Colonic mucosa (tissue), 4 donors: ENCODE data around the gene SNCG. TPM values are rescaled to one million over a fixed set of nuclear protein-coding genes. Genes with fewer than 3 reads are reported as not detected.
A peak's percentile ranks its signal among the peaks of the same experiment; 100 is the strongest.
"Not testable (repeated sequence)": the region's sequence is repeated elsewhere in the genome, so short reads cannot be mapped to it uniquely, and the experiment has no call there.

Experiments
- DNase-seq: peaks from one replicate; pipeline ENCODE4 v3.0.0-alpha.2; 2020
- H3K27ac ChIP-seq: fragments of 200-600 bp; one replicate; pipeline ENCODE4 v1.8.0; 2021
- H3K27me3 ChIP-seq: fragments of 200-600 bp; one replicate; pipeline ENCODE4 v1.8.0; 2021
- H3K36me3 ChIP-seq: fragments of 200-600 bp; one replicate; pipeline ENCODE4 v1.8.0; 2021
- H3K4me1 ChIP-seq: fragments of 200-600 bp; one replicate; pipeline ENCODE4 v1.8.0; 2021; ENCODE audit warnings: mild to moderate bottlenecking
- H3K4me3 ChIP-seq: fragments of 200-600 bp; one replicate; pipeline ENCODE4 v1.8.0; 2021
- H3K9ac ChIP-seq, 2 donors: one replicate each; pipeline ENCODE4 v1.7.0; 2013; ENCODE audit warnings: control low read depth in 2 of 2, low read depth in 2 of 2, low read length in 2 of 2
- H3K9me3 ChIP-seq: fragments of 200-600 bp; one replicate; pipeline ENCODE4 v1.8.0; 2021
- intact Hi-C: fragments of 100-400 bp; cut with DNase I; formaldehyde crosslinking; loops from one replicate; pipeline ENCODE4 v1.14.1; 2022
- total RNA-seq, 2 donors: library from RNA; stranded (reverse); fragmentation: NEBNext Ultra II Directional in 1 of 2; extraction: Animal tissue kit (Norgen Biotek cat#: 25700) in 1 of 2; gene quantifications; one replicate each; pipeline ENCODE4 v1.2.1, GENCODE V29; 2021
- TF ChIP-seq, protein P1 (sequence below): fragments of 200-600 bp; IDR thresholded peaks from one replicate; pipeline ENCODE4 v1.8.0; 2022; ENCODE audit warnings: antibody characterized with exemption, mild to moderate bottlenecking
- donor health status: healthy.
- donor health status: DM: no; HTN: no; CAD: no.
- donor health status: DM: no; HTN: no; CAD: no.

Gene SNCG
- total RNA-seq, 2 donors from 2014 or later, result 2.6 to 6.6 TPM

DNA sequence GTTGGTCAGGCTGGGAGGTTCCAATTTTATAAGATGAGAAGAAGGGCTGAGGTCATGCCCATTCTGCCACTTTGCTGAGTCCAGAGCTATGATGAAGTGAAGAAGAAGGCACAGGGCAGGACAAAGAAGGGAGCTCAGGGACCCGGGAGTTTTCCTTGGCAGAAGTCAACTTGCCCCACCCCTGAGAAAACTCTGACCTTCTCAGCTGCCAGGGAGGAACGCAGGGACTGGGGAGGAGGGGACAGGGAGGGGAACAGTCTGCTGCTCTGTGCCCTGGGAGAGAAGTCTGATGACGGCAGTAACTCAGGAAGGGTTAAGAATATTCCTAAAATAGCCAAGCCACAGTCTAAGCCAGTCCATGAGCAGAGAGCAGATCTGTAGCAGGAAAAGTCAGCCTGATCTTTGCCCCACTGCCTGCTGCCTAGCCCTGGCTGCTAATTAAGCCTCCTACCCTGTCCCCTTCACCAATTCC is 21.6 kb downstream of the SNCG start:
- H3K27me3 ChIP-seq, result no peaks in the 10 kb centered on the region
- no peak overlapping the region for H3K4me3 ChIP-seq
- no peak overlapping the region for H3K27ac ChIP-seq
- peak overlapping the region in 1 of 2 donors; percentile 46 for H3K9ac ChIP-seq
- H3K4me1 ChIP-seq, result no peaks in the 10 kb centered on the region
- H3K36me3 ChIP-seq, result no peaks in the 10 kb centered on the region
- H3K9me3 ChIP-seq, result no peaks in the 10 kb centered on the region
- TF ChIP-seq, protein P1, sequence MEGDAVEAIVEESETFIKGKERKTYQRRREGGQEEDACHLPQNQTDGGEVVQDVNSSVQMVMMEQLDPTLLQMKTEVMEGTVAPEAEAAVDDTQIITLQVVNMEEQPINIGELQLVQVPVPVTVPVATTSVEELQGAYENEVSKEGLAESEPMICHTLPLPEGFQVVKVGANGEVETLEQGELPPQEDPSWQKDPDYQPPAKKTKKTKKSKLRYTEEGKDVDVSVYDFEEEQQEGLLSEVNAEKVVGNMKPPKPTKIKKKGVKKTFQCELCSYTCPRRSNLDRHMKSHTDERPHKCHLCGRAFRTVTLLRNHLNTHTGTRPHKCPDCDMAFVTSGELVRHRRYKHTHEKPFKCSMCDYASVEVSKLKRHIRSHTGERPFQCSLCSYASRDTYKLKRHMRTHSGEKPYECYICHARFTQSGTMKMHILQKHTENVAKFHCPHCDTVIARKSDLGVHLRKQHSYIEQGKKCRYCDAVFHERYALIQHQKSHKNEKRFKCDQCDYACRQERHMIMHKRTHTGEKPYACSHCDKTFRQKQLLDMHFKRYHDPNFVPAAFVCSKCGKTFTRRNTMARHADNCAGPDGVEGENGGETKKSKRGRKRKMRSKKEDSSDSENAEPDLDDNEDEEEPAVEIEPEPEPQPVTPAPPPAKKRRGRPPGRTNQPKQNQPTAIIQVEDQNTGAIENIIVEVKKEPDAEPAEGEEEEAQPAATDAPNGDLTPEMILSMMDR, result no peak
- intact Hi-C loops, result loop anchor here (10.0 kb wide), 1 partner anchor 115 kb away; the partner anchor contains the start of genes GLUD1 and SHLD2
- DNase-seq, result peak; percentile 57

DNA sequence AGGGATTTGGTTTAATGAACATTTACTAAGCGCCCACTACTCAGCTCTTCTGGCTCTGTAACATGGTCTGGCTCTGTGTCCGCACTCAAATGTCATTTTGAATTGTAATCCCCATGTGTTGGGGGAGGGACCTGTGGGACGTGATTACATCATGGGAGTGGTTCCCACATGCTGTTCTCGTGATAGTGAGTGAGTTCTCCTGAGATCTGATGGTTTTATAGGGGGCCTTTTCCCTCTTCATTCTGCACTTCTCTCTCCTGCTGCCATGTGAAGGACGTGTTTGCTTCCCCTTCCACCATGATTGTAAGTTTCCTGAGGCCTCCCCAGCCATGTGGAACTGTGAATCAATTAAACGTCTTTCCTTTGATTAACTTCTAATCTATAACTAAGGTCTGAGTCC is 22.6 kb downstream of the SNCG start:
- H3K9me3 ChIP-seq, intact Hi-C loops, H3K9ac ChIP-seq, DNase-seq, H3K27ac ChIP-seq, H3K36me3 ChIP-seq, H3K4me1 ChIP-seq, H3K4me3 ChIP-seq, H3K27me3 ChIP-seq: not testable (repeated sequence)

DNA sequence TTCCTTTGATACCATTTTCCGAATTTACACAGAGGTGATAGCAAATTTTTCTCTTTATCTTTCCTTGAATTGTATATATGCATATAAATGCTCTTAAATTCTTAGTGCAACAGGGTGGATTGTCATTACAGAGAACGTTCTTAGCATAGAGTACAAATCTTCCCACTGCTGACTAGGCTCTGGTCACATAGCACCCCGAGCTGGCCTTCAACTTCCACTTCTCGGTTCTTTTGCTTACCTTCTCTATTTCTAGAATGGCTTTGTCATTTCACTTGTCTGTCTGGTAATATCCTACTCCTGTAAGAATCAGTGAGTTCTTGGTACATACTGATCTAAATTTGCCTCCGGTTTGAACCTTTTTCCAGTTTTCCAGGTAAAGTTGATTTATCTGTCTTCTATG is 23.3 kb downstream of the SNCG start:
- Histone ChIP-seq H3K36me3 (no peaks in the 10 kb centered on the region), H3K4me1 (no peaks in the 10 kb centered on the region), H3K27ac (no peak overlapping the region), H3K4me3 (no peak overlapping the region), H3K9me3 (no peaks in the 10 kb centered on the region), H3K9ac (no peak overlapping the region), H3K27me3 (no peaks in the 10 kb centered on the region)
- no peak for DNase-seq
- intact Hi-C loops, result no loop called here
- TF ChIP-seq, protein P1, result no peak

DNA sequence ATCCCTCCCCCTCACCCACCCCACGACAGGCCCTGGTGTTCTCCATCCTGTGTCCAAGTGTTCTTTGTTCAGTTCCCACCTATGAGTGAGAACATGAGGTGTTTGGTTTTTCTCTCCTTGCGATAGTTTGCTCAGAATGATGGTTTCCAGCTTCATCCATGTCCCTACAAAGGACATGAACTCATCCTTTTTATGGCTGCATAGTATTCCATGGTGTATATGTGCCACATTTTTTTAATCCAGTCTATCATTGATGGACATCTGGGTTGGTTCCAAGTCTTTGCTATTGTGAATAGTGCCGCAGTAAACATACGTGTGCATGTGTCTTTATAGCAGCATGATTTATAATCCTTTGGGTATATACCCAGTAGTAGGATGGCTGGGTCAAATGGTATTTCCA is 26.1 kb downstream of the SNCG start:
- DNase-seq, H3K27ac ChIP-seq, H3K9ac ChIP-seq, H3K9me3 ChIP-seq, H3K27me3 ChIP-seq, H3K4me1 ChIP-seq, H3K4me3 ChIP-seq, H3K36me3 ChIP-seq, intact Hi-C loops: not testable (repeated sequence)

DNA sequence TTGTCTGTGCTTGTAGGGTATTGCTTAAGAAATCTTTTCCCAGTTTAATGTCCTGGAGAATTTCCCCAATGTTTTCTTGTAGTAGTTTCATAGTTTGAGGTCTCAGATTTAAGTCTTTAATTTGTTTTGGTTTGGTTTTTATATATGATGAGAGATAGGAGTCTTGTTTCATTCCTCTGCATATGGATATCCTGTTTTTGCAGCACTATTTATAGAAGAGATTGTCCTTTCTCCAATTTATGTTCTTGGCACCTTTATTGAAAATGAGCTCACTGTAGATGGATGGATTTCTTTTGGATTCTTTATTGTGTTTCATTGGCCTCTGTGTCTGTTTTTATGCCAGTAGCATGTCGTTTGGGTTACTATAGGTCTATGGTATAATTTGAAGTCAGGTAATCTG is 30.1 kb downstream of the SNCG start:
- TF ChIP-seq, protein P1, result no peak
- H3K36me3 ChIP-seq, result no peaks in the 10 kb centered on the region
- H3K4me1 ChIP-seq, result no peaks in the 10 kb centered on the region
- no peak for DNase-seq
- intact Hi-C loops, result no loop called here
- no peak overlapping the region for H3K4me3 ChIP-seq
- no peaks in the 10 kb centered on the region for H3K27me3 ChIP-seq
- H3K9ac ChIP-seq, result no peak overlapping the region
- no peaks in the 10 kb centered on the region for H3K9me3 ChIP-seq
- H3K27ac ChIP-seq, result no peak overlapping the region

DNA sequence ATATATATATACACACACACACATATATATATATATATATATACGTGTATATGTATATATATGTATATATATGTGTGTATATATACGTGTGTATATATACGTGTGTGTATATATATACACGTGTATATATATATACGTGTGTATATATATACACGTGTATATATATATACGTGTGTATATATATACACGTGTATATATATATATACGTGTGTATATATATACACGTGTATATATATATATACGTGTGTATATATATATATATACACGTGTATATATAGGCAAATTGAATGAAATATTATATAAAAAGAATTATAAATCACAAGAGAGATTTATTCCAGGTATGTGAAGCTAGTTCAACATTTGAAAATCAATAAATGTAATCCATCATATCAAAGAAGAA is 33.0 kb downstream of the SNCG start:
- H3K9ac ChIP-seq, H3K4me1 ChIP-seq, H3K36me3 ChIP-seq, H3K27me3 ChIP-seq, DNase-seq, H3K9me3 ChIP-seq, H3K4me3 ChIP-seq, intact Hi-C loops, H3K27ac ChIP-seq: not testable (repeated sequence)

DNA sequence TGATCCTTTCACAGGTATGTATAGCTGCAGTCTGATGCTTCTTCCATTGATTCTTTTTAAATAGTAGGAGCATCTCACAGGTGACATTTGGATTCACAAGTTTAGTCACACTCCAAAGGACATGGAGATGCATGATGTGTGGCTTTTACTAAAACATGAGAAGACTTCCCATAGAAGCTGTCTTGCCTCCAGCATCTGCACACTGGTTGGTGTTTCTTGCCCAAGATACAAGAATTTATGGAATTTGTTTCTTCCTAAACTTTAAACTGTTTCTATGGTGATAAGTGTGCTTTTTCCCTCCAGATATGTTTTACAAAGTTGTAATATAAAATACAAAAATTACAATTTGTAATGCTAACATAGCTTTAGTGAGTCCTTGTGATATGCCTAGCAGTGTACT is 34.1 kb downstream of the SNCG start:
- intact Hi-C loops, result no loop called here
- Histone ChIP-seq H3K9ac (no peak overlapping the region), H3K4me1 (no peaks in the 10 kb centered on the region), H3K9me3 (no peaks in the 10 kb centered on the region), H3K27me3 (no peaks in the 10 kb centered on the region), H3K27ac (no peak overlapping the region), H3K36me3 (no peaks in the 10 kb centered on the region), H3K4me3 (no peak overlapping the region)
- no peak for DNase-seq
- TF ChIP-seq, protein P1, result no peak
